GM13977 (cell line): ENCODE measurements around the gene PLA2G4C.
"Not testable (repeated sequence)": the region's sequence is repeated elsewhere in the genome, so short reads cannot be mapped to it uniquely, and the experiment has no call there.

Source experiments
- DNase-seq: peaks from one replicate; pipeline ENCODE4 v3.0.0; 2012; ENCODE audit warnings: low spot score
- CTCF ChIP-seq: IDR thresholded peaks from 2 replicates; pipeline ENCODE4 v1.5.1; 2012; ENCODE audit warnings: mild to moderate bottlenecking, control low read depth; ENCODE audit not compliant: insufficient read depth; ENCODE audit errors: extremely low read depth, missing control alignments
- in situ Hi-C: fragments of 300-500 bp; cut with MboI; formaldehyde crosslinking; loops from one replicate; pipeline ENCODE4 v1.12.0; 2022; ENCODE audit warnings: low sequenced_read_pairs, low pct_unique_long_range_greater_than_20kb, mixed read lengths, inconsistent platforms; ENCODE audit not compliant: unreplicated experiment

PLA2G4C gene

GRCh38 chr19:48085076-48085475, 25.5 kb downstream of the PLA2G4C start:
- in situ Hi-C loops = no loop called here
- no peak for DNase-seq
- no peak for TF ChIP-seq CTCF

- TF ChIP-seq CTCF = no peak
- in situ Hi-C loops = no loop called here
- no peak for DNase-seq
Measured at GRCh38 chr19:48081106-48081505, 29.5 kb downstream of the PLA2G4C start.

- DNase-seq, in situ Hi-C loops: not testable (repeated sequence)
Measured at GRCh38 chr19:48070177-48070769, 40.3 kb downstream of the PLA2G4C start.

DNA sequence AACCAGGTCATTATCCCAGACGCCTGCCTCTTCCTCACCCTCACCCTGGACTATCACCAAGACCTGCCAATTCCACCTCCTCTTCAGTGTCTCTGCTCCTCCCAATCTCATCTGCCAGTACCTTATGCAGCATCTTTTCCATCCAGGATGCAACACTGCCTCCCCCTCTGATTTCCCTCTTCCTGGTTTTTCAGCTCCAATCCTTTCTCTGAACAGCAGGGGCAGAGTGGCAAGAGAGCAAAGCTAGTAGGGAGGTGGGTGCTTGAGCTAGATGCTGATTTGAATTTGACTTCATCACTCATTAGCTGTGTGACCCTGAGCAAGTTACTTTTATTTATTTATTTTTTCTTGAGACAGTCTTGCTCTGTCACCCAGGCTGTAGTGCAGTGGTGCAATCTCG, 41.2 kb downstream of the PLA2G4C start:
- in situ Hi-C loops = no loop called here
- no peak for DNase-seq

GRCh38 chr19:48064509-48064908, 46.1 kb downstream of the PLA2G4C start:
- DNase-seq = no peak
- no peak for TF ChIP-seq CTCF
- in situ Hi-C loops = no loop called here

More for the DNA sequence above, 41.2 kb downstream of the PLA2G4C start:
- TF ChIP-seq CTCF = no peak

- no peak for DNase-seq
- in situ Hi-C loops = no loop called here
Measured at GRCh38 chr19:48061401-48062344, 48.9 kb downstream of the PLA2G4C start.

More at GRCh38 chr19:48061401-48062344, 48.9 kb downstream of the PLA2G4C start:
- TF ChIP-seq CTCF = no peak
